ENCODE measurements around the gene TYW5. TPM values are rescaled to one million over a fixed set of nuclear protein-coding genes. Genes with fewer than 3 reads are reported as not detected.
A peak's percentile ranks its signal among the peaks of the same experiment; 100 is the strongest.

TYW5 gene
- total RNA-seq, 4 donors from 2014 or later, result 7.4 to 18.8 (median 14.6) TPM

DNA sequence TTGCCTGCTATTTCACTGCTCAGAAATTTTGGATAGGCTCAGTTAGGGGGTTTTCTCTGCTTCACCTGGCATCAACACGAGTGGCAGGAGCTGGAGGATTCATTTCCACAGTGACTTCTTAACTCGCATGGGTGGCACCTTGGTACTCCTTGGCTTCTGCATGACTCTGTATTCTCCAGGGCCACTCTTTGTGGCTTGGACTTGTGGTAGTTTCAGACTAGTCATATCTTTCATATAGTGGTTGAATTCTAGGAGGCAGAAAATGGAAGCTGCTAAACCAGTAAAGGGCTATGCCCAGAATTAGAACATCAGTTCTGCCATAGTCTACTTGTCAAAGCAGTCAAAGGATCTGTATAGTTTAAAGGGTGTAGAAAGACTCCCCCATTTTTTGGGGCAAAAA is 6.9 kb upstream of the TYW5 start:
- TF ChIP-seq, protein P1, sequence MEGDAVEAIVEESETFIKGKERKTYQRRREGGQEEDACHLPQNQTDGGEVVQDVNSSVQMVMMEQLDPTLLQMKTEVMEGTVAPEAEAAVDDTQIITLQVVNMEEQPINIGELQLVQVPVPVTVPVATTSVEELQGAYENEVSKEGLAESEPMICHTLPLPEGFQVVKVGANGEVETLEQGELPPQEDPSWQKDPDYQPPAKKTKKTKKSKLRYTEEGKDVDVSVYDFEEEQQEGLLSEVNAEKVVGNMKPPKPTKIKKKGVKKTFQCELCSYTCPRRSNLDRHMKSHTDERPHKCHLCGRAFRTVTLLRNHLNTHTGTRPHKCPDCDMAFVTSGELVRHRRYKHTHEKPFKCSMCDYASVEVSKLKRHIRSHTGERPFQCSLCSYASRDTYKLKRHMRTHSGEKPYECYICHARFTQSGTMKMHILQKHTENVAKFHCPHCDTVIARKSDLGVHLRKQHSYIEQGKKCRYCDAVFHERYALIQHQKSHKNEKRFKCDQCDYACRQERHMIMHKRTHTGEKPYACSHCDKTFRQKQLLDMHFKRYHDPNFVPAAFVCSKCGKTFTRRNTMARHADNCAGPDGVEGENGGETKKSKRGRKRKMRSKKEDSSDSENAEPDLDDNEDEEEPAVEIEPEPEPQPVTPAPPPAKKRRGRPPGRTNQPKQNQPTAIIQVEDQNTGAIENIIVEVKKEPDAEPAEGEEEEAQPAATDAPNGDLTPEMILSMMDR (IDR thresholded peaks at IDR 0.05), result no peak
- H3K4me1 ChIP-seq, result peaks cover 0 to 13% (median under 1%) of the 10 kb centered on the region in 4 donors
- H3K27ac ChIP-seq, result no peak overlapping the region
- no peak for DNase-seq
- peaks cover 0 to 83% (median 0%) of the 10 kb centered on the region in 3 donors for H3K36me3 ChIP-seq
- no peak overlapping the region for H3K4me3 ChIP-seq
- H3K27me3 ChIP-seq, result no peaks in the 10 kb centered on the region
- no peaks in the 10 kb centered on the region for H3K9me3 ChIP-seq

DNA sequence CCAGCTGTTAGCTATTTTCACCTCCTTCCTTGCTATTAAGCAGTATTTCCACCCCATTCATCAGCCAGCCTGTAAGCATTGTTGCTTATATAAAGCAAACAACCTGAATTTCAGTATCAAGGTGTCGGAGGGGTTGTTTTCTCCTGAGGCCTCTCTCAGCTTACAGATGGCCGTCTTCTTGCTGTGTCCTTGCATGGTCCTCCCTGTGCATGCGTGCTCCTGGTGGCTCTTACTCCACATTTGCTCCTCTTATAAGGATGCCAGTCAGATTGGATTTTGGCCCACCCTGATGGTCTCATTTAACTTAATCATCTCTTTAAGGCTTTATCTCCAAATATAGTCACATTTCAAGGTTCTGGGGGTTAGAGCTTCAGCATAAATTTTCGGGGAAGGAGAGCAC is 2.7 kb upstream of the TYW5 start:
- peaks cover 0 to 43% (median 0%) of the 10 kb centered on the region in 3 donors for H3K36me3 ChIP-seq
- H3K4me1 ChIP-seq, result peaks cover 4 to 38% (median 10%) of the 10 kb centered on the region in 4 donors
- H3K9me3 ChIP-seq, result no peaks in the 10 kb centered on the region
- H3K27me3 ChIP-seq, result no peaks in the 10 kb centered on the region
- no peak overlapping the region for H3K4me3 ChIP-seq
- no peak overlapping the region for H3K27ac ChIP-seq
- no peak for TF ChIP-seq POLR2A (IDR thresholded peaks at IDR 0.05)
- TF ChIP-seq, protein P1 (IDR thresholded peaks at IDR 0.05), result no peak
- DNase-seq, result no peak

DNA sequence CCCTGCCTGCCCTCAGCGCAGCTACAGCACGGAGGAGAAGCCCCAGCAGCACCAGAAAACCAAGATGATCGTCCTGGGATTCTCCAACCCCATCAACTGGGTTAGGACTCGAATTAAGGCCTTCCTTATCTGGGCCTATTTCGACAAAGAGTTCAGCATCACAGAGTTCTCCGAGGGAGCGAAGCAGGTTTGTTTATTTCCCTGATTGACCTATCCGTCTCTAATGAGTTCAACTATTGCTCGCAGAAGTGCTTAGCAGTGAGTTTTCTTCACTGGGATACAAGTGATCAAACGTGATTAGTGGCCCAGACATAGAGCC is 730 bp upstream of the TYW5 start:
- Histone ChIP-seq H3K4me1 (peaks cover 4 to 40% (median 10%) of the 10 kb centered on the region in 4 donors), H3K27ac (peak overlapping the region; percentile 85 to 96 (median 90)), H3K4me3 (peak overlapping the region; percentile 71 to 99 (median 90)), H3K36me3 (peaks cover 0 to 25% (median 0%) of the 10 kb centered on the region in 3 donors), H3K27me3 (no peaks in the 10 kb centered on the region), H3K9me3 (no peaks in the 10 kb centered on the region)
- TF ChIP-seq, protein P1 (IDR thresholded peaks at IDR 0.05), result no peak
- DNase-seq, result no peak

DNA sequence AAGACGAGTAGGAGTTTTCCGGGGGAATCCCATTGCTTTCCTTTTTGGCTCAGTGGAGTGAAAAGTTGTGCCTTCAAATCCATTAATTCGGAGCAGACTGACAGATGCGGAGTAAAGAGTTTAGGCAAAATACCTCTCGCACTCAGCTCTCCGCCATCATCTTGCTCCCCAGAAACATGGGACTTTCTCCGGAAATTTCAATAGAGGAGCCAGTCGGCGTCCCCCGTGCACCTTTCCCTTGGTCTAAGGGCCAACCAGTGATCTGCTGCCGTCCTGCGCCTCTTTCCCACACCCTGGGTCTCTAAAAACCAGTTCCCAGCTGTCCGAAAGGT is 318 bp downstream of the TYW5 start:
- no peak for DNase-seq
- Histone ChIP-seq H3K27me3 (no peaks in the 10 kb centered on the region), H3K36me3 (peaks cover 0 to 19% (median 0%) of the 10 kb centered on the region in 3 donors), H3K4me3 (peak overlapping the region; percentile 71 to 99 (median 90)), H3K4me1 (peaks cover 4 to 40% (median 10%) of the 10 kb centered on the region in 4 donors), H3K9me3 (no peaks in the 10 kb centered on the region), H3K27ac (peak overlapping the region; percentile 85 to 96 (median 90))
- TF ChIP-seq POLR2A (IDR thresholded peaks at IDR 0.05), result no peak
- TF ChIP-seq, protein P1 (IDR thresholded peaks at IDR 0.05), result no peak

DNA sequence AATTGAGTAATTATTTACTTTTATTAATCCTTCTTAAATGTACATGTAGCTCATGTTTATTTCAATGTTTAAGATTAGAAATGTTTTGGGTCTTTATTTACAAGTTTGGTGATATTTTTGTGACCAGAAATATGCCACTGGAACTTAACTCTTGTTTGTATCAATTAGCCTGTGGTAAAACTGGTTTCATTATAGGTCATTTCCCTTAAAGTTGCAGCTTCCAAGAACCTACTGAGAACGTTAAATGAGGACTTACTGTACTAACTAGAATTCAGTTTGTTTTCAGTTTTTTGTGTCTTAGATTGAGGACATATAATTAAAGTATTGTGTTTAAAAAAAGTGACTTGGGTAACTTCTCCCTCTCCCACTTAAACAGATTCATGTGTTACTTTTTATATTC is 4.3 kb downstream of the TYW5 start:
- H3K4me1 ChIP-seq, result peaks cover 0 to 18% (median 7%) of the 10 kb centered on the region in 4 donors
- no peak overlapping the region for H3K4me3 ChIP-seq
- H3K9me3 ChIP-seq, result no peaks in the 10 kb centered on the region
- no peak overlapping the region for H3K27ac ChIP-seq
- no peak for TF ChIP-seq POLR2A (IDR thresholded peaks at IDR 0.05)
- TF ChIP-seq, protein P1 (IDR thresholded peaks at IDR 0.05), result no peak
- peaks cover 0 to 28% (median 0%) of the 10 kb centered on the region in 3 donors for H3K36me3 ChIP-seq
- no peaks in the 10 kb centered on the region for H3K27me3 ChIP-seq
- DNase-seq, result no peak

DNA sequence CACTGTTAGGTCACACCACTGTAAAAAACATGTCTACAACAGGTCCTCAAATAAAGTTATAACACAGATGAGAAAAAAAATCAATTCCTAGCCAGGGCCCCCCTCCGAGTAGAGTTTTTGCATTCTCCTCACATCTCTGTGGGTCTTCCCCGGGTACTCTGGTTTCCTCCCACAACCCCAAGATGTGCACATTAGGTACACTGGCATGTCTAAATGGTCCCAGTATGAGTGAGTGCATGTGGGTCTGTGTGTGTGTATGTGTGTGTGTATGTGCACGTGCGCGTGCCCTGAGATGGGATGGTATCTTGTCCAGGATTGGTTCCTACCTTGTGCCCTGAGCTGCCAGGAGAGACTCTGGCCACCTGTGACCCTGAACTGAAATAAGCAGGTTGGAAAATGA is 4.9 kb downstream of the TYW5 start:
- peaks cover 0 to 34% (median 0%) of the 10 kb centered on the region in 3 donors for H3K36me3 ChIP-seq
- DNase-seq, result no peak
- TF ChIP-seq, protein P1 (IDR thresholded peaks at IDR 0.05), result no peak
- TF ChIP-seq POLR2A (IDR thresholded peaks at IDR 0.05), result no peak
- H3K9me3 ChIP-seq, result no peaks in the 10 kb centered on the region
- peaks cover 0 to 18% (median 7%) of the 10 kb centered on the region in 4 donors for H3K4me1 ChIP-seq
- no peak overlapping the region for H3K4me3 ChIP-seq
- no peaks in the 10 kb centered on the region for H3K27me3 ChIP-seq
- H3K27ac ChIP-seq, result no peak overlapping the region

Data from Peyer's patch (tissue), 4 donors.